ENCODE measurements around the gene FBH1. TPM values are rescaled to one million over a fixed set of nuclear protein-coding genes. Genes with fewer than 3 reads are reported as not detected.

FBH1 gene
- total and polyA plus RNA-seq, 2 experiments from 2014 or later, result 62.5 to 90.8 TPM

- Mint-ChIP-seq H3K27me3 (ENCODE audit: insufficient read depth, low read depth, poor library complexity) (peaks cover 2% of the 10 kb centered on the region), H3K27ac (no peak overlapping the region), H3K9me3 (no peaks in the 10 kb centered on the region), H3K36me3 (ENCODE audit: low read depth) (peaks cover 32% of the 10 kb centered on the region), H3K4me1 (no peaks in the 10 kb centered on the region; the same call in 2 of the 3 replicates), H3K4me3 (no peak overlapping the region)
- no peak overlapping the region for H3K4me2 ChIP-seq
- TF ChIP-seq STAT1 (IDR thresholded peaks at IDR 0.05; ENCODE audit: unreplicated experiment), result no peak
- no peak for TF ChIP-seq JUNB (IDR thresholded peaks at IDR 0.05; ENCODE audit: unreplicated experiment)
- no peak for TF ChIP-seq CREB1 (CRISPR knock-in tag; IDR thresholded peaks at IDR 0.05; ENCODE audit: low read depth)
- no peak for TF ChIP-seq CTCF (conservative IDR thresholded peaks at IDR 0.05; ENCODE audit: low read depth in 2 of 2)
- no peak for TF ChIP-seq REST (IDR thresholded peaks at IDR 0.05; ENCODE audit: unreplicated experiment)
- TF ChIP-seq ZNF331 (CRISPR knock-in tag; IDR thresholded peaks at IDR 0.05; ENCODE audit: low read depth), result no peak
- no peak for TF ChIP-seq NANOG (IDR thresholded peaks at IDR 0.05; ENCODE audit: borderline replicate concordance)
- no peak for TF ChIP-seq EZH2 (IDR thresholded peaks at IDR 0.05; ENCODE audit: low read depth, unreplicated experiment)
- TF ChIP-seq ZNF462 (CRISPR knock-in tag; IDR thresholded peaks at IDR 0.05), result no peak
- TF ChIP-seq ETS1 (IDR thresholded peaks at IDR 0.05), result no peak
- TF ChIP-seq ZNF114 (CRISPR knock-in tag; IDR thresholded peaks at IDR 0.05), result no peak
- TF ChIP-seq POLR2AphosphoS5 (IDR thresholded peaks at IDR 0.05; ENCODE audit: low read depth), result no peak
- TF ChIP-seq EZH2phosphoT487 (IDR thresholded peaks at IDR 0.05; ENCODE audit: unreplicated experiment), result no peak
- H3K9me2 ChIP-seq (ENCODE audit: insufficient read depth), result no peaks in the 10 kb centered on the region
- H3F3A ChIP-seq (replicated peaks; ENCODE audit: low read depth), result 0 out of 2 replicates have a peak, but pooled peaks cover 3% of the 10 kb centered on the region
- ATAC-seq, result no peak
- DNase-seq (ENCODE audit: low spot score), result no peak
- H3K79me2 ChIP-seq (replicated peaks; ENCODE audit: insufficient read depth), result peaks cover 79% of the 10 kb centered on the region
- no peak overlapping the region for H3K4me3 ChIP-seq
- no peak overlapping the region for H2AFZ ChIP-seq
- peaks cover 38% of the 10 kb centered on the region for H4K20me1 ChIP-seq (replicated peaks; ENCODE audit: insufficient read depth)
- no peak overlapping the region for H3K27ac ChIP-seq (ENCODE audit: low read depth)
- H3K36me3 ChIP-seq (ENCODE audit: insufficient read depth), result no peaks in the 10 kb centered on the region
- H3K27me3 ChIP-seq (ENCODE audit: insufficient read depth), result no peaks in the 10 kb centered on the region
- no peaks in the 10 kb centered on the region for H3K4me1 ChIP-seq (ENCODE audit: insufficient read depth)
Observed at GRCh38 chr10:5900247-5900646, 10.2 kb downstream of the FBH1 start.
